Activated CD4-positive, alpha-beta T cell treated with anti-CD3 and anti-CD28 coated beads for 36 hours (primary cell): ENCODE measurements around the gene FAM227A. TPM values are rescaled to one million over a fixed set of nuclear protein-coding genes. Genes with fewer than 3 reads are reported as not detected.

Experiments
- ATAC-seq: fragments of 200-7000 bp; cut with Tn5 transposase; one replicate; pipeline ENCODE4 v1.10.0; 2021; ENCODE audit warnings: mild to moderate bottlenecking, moderate library complexity
- CTCF ChIA-PET: fragments of 350-600 bp; sonication (Branson Sonifier 250); formaldehyde crosslinking; loops from one replicate; lab custom pipeline; 2021; ENCODE audit warnings: antibody characterized with exemption; lab: Charles Lee
- POLR2A ChIA-PET: fragments of 350-600 bp; sonication (Branson Sonifier 250); formaldehyde crosslinking; loops from one replicate; lab custom pipeline; 2021; ENCODE audit warnings: antibody characterized with exemption, inconsistent platforms; lab: Charles Lee
- DNase-seq: peaks from one replicate; pipeline ENCODE4 v3.0.0-alpha.2; 2020
- H3K27ac Mint-ChIP-seq: one replicate; pipeline ENCODE4 v1.8.0; 2021; ENCODE audit warnings: mixed read lengths
- H3K27me3 Mint-ChIP-seq: one replicate; pipeline ENCODE4 v1.8.0; 2021; ENCODE audit warnings: mixed read lengths
- H3K36me3 Mint-ChIP-seq: one replicate; pipeline ENCODE4 v1.8.0; 2021; ENCODE audit warnings: low read depth, mixed read lengths
- H3K4me1 Mint-ChIP-seq: one replicate; pipeline ENCODE4 v1.8.0; 2021; ENCODE audit warnings: mixed read lengths
- H3K4me3 Mint-ChIP-seq: one replicate; pipeline ENCODE4 v1.8.0; 2021; ENCODE audit warnings: mild to moderate bottlenecking, moderate library complexity, mixed read lengths
- H3K9me3 Mint-ChIP-seq: one replicate; pipeline ENCODE4 v1.8.0; 2021; ENCODE audit warnings: low read depth, mixed read lengths
- intact Hi-C, 2 experiments: fragments of 100-400 bp; cut with DNase I in 1 of 2; cut with micrococcal nuclease in 1 of 2; formaldehyde crosslinking; loops; one replicate each; pipeline versions ENCODE4 v1.14.2 to v1.15.1; 2022 to 2024; cut with DNase I, micrococcal nuclease
- total RNA-seq, 2 experiments: library from RNA; stranded (reverse); gene quantifications; one replicate each; pipeline ENCODE4 v1.2.3, GENCODE V29; 2021

The FAM227A gene
- total RNA-seq, 2 experiments from 2014 or later, result 0.30 to 0.63 TPM

- no peaks in the 10 kb centered on the region for H3K36me3 Mint-ChIP-seq
- H3K4me3 Mint-ChIP-seq, result peak overlapping the region; percentile 48
- H3K27ac Mint-ChIP-seq, result peak overlapping the region; percentile 91
- POLR2A ChIA-PET, result interaction anchor here (0.6 to 1.0 kb wide), 2 partner anchors 56 to 134 kb away, joined by 3 read pairs; no protein-coding TSS in a partner anchor
- ATAC-seq (peak; percentile 43), DNase-seq (no peak)
- H3K27me3 Mint-ChIP-seq, result no peaks in the 10 kb centered on the region
- CTCF ChIA-PET, result no interaction called here
- no peaks in the 10 kb centered on the region for H3K9me3 Mint-ChIP-seq
- intact Hi-C loops, result no loop called here
- H3K4me1 Mint-ChIP-seq, result peaks cover 16% of the 10 kb centered on the region
Measured at GRCh38 chr22:38531251-38531938, 124.8 kb downstream of the FAM227A start.

Other genes with a start within 250 kb of the FAM227A start
- gene KCNJ4, start 201.2 kb downstream of the FAM227A start, total RNA-seq, result not detected
- gene KDELR3, start 188.3 kb downstream of the FAM227A start, total RNA-seq, result 1 to 10 TPM in 1 of 2 experiments, under 1 TPM in 1; 0.84 to 1.1 TPM
- 100 to 1,000 TPM; 259 to 328 TPM for gene DDX17, start 150.1 kb downstream of the FAM227A start, total RNA-seq
- gene DMC1, start 86.2 kb downstream of the FAM227A start, total RNA-seq, result 10 to 100 TPM; 16.3 to 18.9 TPM
- gene CBY1, start 246 bp upstream of the FAM227A start, total RNA-seq, result 10 to 100 TPM in 1 of 2 experiments, 1 to 10 TPM in 1; 9.8 to 11.6 TPM
- 100 to 1,000 TPM; 146 to 155 TPM for gene TOMM22, start 25.6 kb upstream of the FAM227A start, total RNA-seq
- 10 to 100 TPM; 68.0 to 77.7 TPM for gene JOSD1, start 44.6 kb upstream of the FAM227A start, total RNA-seq
- gene GTPBP1, start 49.6 kb upstream of the FAM227A start, total RNA-seq, result 10 to 100 TPM; 88.6 to 92.8 TPM
- 100 to 1,000 TPM in 1 of 2 experiments, 10 to 100 TPM in 1; 87.2 to 102 TPM for gene SUN2, start 99.6 kb upstream of the FAM227A start, total RNA-seq
- 1 to 10 TPM; 7.4 to 8.0 TPM for gene DNAL4, start 137.8 kb upstream of the FAM227A start, total RNA-seq
- gene NPTXR, start 187.6 kb upstream of the FAM227A start, total RNA-seq, result 1 to 10 TPM; 1.3 to 1.4 TPM
- gene CBX6, start 215.8 kb upstream of the FAM227A start, total RNA-seq, result 100 to 1,000 TPM in 1 of 2 experiments, 10 to 100 TPM in 1; 96.1 to 112 TPM